Type B pancreatic cell (in vitro differentiated cells): ENCODE measurements around the gene RASA1. TPM values are rescaled to one million over a fixed set of nuclear protein-coding genes. Genes with fewer than 3 reads are reported as not detected.

Experiments
- DNase-seq: peaks from one replicate; pipeline ENCODE4 v3.0.0; 2021; ENCODE audit warnings: mixed read lengths; ENCODE audit not compliant: unreplicated experiment; ENCODE audit errors: extremely low spot score
- H3K27ac Mint-ChIP-seq: 2 replicates; pipeline ENCODE4 v1.8.0; 2021; ENCODE audit warnings: mild to moderate bottlenecking, mixed read lengths
- H3K27me3 Mint-ChIP-seq: 2 replicates; pipeline ENCODE4 v1.8.0; 2021; ENCODE audit warnings: mixed read lengths
- H3K36me3 Mint-ChIP-seq: 2 replicates; pipeline ENCODE4 v1.8.0; 2021; ENCODE audit warnings: mixed read lengths
- H3K4me1 Mint-ChIP-seq: one replicate; pipeline ENCODE4 v1.8.0; 2021; ENCODE audit warnings: mixed read lengths; ENCODE audit not compliant: unreplicated experiment
- H3K4me3 Mint-ChIP-seq: 2 replicates; pipeline ENCODE4 v1.8.0; 2021; ENCODE audit warnings: mild to moderate bottlenecking, mixed read lengths
- H3K9me3 Mint-ChIP-seq: 2 replicates; pipeline ENCODE4 v1.8.0; 2021; ENCODE audit warnings: mixed read lengths
- total RNA-seq: library from RNA; stranded (reverse); gene quantifications from 2 replicates; pipeline ENCODE4 v1.2.1, GENCODE V29; 2021; ENCODE audit warnings: low replicate concordance
- TF ChIP-seq, protein P1 (sequence below): fragments of 200-600 bp; sonication (generic); conservative IDR thresholded peaks from 2 replicates; pipeline ENCODE4 v1.5.0; 2021; ENCODE audit warnings: antibody characterized with exemption, mild to moderate bottlenecking

Gene RASA1
- total RNA-seq, 1 donor from 2014 or later = 33.0 TPM

DNA sequence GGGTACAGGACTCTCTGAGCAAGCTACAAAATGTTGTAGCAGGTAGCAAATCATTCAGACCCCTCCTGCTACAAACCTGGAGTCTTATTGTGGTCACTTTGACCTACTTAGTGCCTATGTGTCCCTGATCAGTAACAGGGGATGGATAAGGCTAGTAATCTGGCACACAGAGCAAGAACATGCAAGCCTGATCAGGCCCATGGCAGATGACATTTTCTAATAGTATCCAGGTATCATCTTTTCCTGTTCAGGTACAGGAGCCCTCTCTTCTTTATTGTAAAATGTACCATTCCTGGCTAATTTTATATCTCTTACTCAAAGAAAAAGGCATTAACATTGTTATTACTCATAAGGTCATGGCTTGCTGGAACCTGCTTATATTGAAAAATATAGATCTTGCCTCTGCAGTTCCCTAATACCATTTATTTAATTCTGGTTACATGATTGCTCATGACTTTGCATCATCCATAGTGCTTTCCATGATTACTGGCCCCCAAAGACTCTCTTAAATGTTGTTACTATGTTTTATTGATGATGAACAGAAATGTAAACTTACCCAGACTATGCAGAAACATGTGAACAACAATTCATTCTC lies 163.3 kb downstream of the RASA1 start:
- DNase-seq = no peak
- H3K27ac Mint-ChIP-seq = no peak overlapping the region
- no peaks in the 10 kb centered on the region for H3K27me3 Mint-ChIP-seq
- no peaks in the 10 kb centered on the region for H3K4me1 Mint-ChIP-seq
- no peaks in the 10 kb centered on the region for H3K9me3 Mint-ChIP-seq
- H3K4me3 Mint-ChIP-seq = no peak overlapping the region
- no peaks in the 10 kb centered on the region for H3K36me3 Mint-ChIP-seq
- TF ChIP-seq, protein P1, sequence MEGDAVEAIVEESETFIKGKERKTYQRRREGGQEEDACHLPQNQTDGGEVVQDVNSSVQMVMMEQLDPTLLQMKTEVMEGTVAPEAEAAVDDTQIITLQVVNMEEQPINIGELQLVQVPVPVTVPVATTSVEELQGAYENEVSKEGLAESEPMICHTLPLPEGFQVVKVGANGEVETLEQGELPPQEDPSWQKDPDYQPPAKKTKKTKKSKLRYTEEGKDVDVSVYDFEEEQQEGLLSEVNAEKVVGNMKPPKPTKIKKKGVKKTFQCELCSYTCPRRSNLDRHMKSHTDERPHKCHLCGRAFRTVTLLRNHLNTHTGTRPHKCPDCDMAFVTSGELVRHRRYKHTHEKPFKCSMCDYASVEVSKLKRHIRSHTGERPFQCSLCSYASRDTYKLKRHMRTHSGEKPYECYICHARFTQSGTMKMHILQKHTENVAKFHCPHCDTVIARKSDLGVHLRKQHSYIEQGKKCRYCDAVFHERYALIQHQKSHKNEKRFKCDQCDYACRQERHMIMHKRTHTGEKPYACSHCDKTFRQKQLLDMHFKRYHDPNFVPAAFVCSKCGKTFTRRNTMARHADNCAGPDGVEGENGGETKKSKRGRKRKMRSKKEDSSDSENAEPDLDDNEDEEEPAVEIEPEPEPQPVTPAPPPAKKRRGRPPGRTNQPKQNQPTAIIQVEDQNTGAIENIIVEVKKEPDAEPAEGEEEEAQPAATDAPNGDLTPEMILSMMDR = no peak

DNA sequence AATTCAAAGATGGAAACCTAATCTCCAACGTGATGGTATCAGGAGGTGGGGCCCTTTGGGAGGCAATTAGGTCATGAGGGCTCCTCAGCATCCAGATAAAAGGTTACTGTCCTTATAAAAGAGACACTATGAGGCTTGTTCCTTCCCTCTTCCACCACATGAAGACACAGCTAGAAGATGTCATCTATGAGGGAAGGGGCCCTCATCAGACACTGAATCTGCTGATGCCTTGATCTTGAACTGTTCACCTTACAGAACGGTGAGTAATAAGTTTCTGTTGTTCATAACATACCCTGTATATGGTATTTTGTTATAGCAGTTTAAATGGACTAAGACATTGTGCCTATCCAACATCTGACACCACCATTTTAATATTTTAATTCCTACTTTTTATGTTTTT lies 164.8 kb downstream of the RASA1 start:
- Mint-ChIP-seq H3K9me3 (no peaks in the 10 kb centered on the region), H3K27me3 (no peaks in the 10 kb centered on the region), H3K4me1 (no peaks in the 10 kb centered on the region), H3K36me3 (no peaks in the 10 kb centered on the region), H3K27ac (no peak overlapping the region), H3K4me3 (no peak overlapping the region)
- TF ChIP-seq, protein P1 = no peak
- no peak for DNase-seq

DNA sequence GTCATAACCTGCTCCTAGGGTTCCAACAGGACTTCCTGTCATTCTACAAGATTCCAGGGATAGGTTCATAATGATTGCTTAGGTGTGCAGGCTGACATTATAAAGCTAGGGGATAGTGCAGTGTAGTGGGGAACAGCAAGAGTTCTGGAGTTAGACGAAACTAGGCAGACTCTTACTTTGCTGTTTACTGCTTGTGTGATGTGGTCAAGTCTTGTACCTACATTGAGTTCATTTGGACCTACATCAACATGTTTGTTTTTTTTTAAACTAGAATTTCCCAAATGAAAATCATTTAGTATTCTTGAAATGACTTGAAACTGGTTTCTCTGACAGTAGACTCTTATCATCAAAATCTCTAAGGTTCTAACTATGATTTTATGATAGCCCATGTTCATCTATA lies 166.3 kb downstream of the RASA1 start:
- DNase-seq = no peak
- no peaks in the 10 kb centered on the region for H3K4me1 Mint-ChIP-seq
- TF ChIP-seq, protein P1 = no peak
- no peak overlapping the region for H3K4me3 Mint-ChIP-seq
- no peaks in the 10 kb centered on the region for H3K9me3 Mint-ChIP-seq
- no peaks in the 10 kb centered on the region for H3K36me3 Mint-ChIP-seq
- no peaks in the 10 kb centered on the region for H3K27me3 Mint-ChIP-seq
- H3K27ac Mint-ChIP-seq = no peak overlapping the region

DNA sequence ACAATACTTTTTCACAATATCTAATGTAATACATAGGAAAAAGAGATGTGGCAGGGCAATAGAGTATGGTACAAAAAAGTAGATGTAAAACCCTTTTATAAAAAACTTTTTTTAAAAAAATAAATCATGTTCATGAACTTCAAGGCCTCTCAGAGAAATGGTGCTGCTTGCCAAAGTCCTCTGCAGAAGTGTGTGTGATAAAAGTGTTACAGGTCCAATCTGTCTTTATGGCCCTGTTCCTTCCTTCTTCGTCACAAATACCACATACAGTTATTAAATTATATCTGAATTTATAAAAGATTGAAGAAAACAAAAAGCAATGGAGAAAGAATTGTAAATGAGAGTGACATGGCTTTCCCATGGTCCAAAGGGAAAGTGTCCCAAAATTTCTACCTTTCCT lies 166.8 kb downstream of the RASA1 start:
- TF ChIP-seq, protein P1 = no peak
- DNase-seq = no peak
- H3K27ac Mint-ChIP-seq = no peak overlapping the region
- no peaks in the 10 kb centered on the region for H3K27me3 Mint-ChIP-seq
- no peaks in the 10 kb centered on the region for H3K9me3 Mint-ChIP-seq
- no peaks in the 10 kb centered on the region for H3K4me1 Mint-ChIP-seq
- H3K36me3 Mint-ChIP-seq = no peaks in the 10 kb centered on the region
- no peak overlapping the region for H3K4me3 Mint-ChIP-seq

DNA sequence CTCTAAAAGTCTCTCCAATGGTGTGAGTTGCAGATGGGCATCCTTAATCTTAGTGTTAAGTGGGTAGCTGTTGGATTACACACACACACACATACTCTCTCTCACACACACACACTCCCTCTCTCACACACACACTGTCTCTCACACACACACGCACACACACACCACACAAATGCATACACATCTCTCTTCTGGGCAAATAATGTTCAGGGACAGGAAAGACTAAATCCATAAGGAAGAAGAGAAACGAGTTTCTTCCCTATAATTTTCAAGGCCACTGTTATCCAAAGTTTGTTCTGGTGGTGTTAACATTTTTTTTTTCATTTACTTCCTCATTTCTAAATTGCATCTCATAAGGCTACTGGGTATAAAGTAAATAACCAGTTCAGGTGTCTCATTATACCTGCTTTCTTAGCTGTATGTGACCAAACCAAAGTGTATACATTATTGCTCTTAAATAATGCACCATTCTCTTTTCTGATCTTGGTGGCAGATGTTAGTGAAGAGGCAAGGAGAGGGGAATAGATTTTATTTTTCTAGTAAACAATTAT lies 167.5 kb downstream of the RASA1 start:
- no peak overlapping the region for H3K4me3 Mint-ChIP-seq
- no peak for DNase-seq
- H3K4me1 Mint-ChIP-seq = no peaks in the 10 kb centered on the region
- TF ChIP-seq, protein P1 = no peak
- no peak overlapping the region for H3K27ac Mint-ChIP-seq
- H3K27me3 Mint-ChIP-seq = no peaks in the 10 kb centered on the region
- H3K36me3 Mint-ChIP-seq = no peaks in the 10 kb centered on the region
- no peaks in the 10 kb centered on the region for H3K9me3 Mint-ChIP-seq
